Measurements from ENCODE around the gene CERCAM.
"Not testable (repeated sequence)": the region's sequence is repeated elsewhere in the genome, so short reads cannot be mapped to it uniquely, and the experiment has no call there.

The CERCAM gene

GRCh38 chr9:128438343-128439109 is 17.9 kb downstream of the CERCAM start:
- Histone ChIP-seq H3K4me2 (ENCODE audit: low read depth, low read length, poor library complexity, severe bottlenecking) (no peak overlapping the region), H3K9me2 (replicated peaks; ENCODE audit: low read depth, low read length) (no peaks in the 10 kb centered on the region), H2AFZ (ENCODE audit: low read length) (peak overlapping the region; percentile 61; the same call in 1 of the 2 replicates), H3K9me3 (ENCODE audit: insufficient read depth, low read depth, low read length) (no peaks in the 10 kb centered on the region), H3K9ac (ENCODE audit: low read depth, low read length, poor library complexity, severe bottlenecking) (no peak overlapping the region), H3F3A (ENCODE audit: low read depth) (no peaks in the 10 kb centered on the region), H3K79me2 (ENCODE audit: insufficient read depth, low read length) (no peaks in the 10 kb centered on the region), H3K4me3 (ENCODE audit: low read length, poor library complexity, severe bottlenecking) (no peak overlapping the region), H4K20me1 (ENCODE audit: insufficient read depth, low read length, poor library complexity, severe bottlenecking) (no peaks in the 10 kb centered on the region), H3K36me3 (ENCODE audit: insufficient read depth, low read length) (no peaks in the 10 kb centered on the region), H3K27me3 (ENCODE audit: insufficient read depth, low read length, poor library complexity, severe bottlenecking) (no peaks in the 10 kb centered on the region), H3K4me1 (ENCODE audit: insufficient read depth, low read length, poor library complexity, severe bottlenecking) (no peaks in the 10 kb centered on the region)
- TF ChIP-seq, protein P1, sequence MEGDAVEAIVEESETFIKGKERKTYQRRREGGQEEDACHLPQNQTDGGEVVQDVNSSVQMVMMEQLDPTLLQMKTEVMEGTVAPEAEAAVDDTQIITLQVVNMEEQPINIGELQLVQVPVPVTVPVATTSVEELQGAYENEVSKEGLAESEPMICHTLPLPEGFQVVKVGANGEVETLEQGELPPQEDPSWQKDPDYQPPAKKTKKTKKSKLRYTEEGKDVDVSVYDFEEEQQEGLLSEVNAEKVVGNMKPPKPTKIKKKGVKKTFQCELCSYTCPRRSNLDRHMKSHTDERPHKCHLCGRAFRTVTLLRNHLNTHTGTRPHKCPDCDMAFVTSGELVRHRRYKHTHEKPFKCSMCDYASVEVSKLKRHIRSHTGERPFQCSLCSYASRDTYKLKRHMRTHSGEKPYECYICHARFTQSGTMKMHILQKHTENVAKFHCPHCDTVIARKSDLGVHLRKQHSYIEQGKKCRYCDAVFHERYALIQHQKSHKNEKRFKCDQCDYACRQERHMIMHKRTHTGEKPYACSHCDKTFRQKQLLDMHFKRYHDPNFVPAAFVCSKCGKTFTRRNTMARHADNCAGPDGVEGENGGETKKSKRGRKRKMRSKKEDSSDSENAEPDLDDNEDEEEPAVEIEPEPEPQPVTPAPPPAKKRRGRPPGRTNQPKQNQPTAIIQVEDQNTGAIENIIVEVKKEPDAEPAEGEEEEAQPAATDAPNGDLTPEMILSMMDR (conservative IDR thresholded peaks at IDR 0.05; ENCODE audit: low read length), result peak; percentile 92
- no peak for TF ChIP-seq EZH2phosphoT487 (IDR thresholded peaks at IDR 0.05; ENCODE audit: borderline replicate concordance)

- no peak overlapping the region for H3K4me3 ChIP-seq (ENCODE audit: low read length, poor library complexity, severe bottlenecking)
- no peaks in the 10 kb centered on the region for H3K27me3 ChIP-seq (ENCODE audit: insufficient read depth, low read length, poor library complexity, severe bottlenecking)
- H3K9me2 ChIP-seq (replicated peaks; ENCODE audit: low read depth, low read length), result no peaks in the 10 kb centered on the region
- no peak overlapping the region for H3K4me2 ChIP-seq (ENCODE audit: low read depth, low read length, poor library complexity, severe bottlenecking)
- H4K20me1 ChIP-seq (ENCODE audit: insufficient read depth, low read length, poor library complexity, severe bottlenecking), result no peaks in the 10 kb centered on the region
- TF ChIP-seq EZH2phosphoT487 (IDR thresholded peaks at IDR 0.05; ENCODE audit: borderline replicate concordance), result no peak
- TF ChIP-seq, protein P1 (conservative IDR thresholded peaks at IDR 0.05; ENCODE audit: low read length), result no peak
- no peak overlapping the region for H2AFZ ChIP-seq (ENCODE audit: low read length)
- no peaks in the 10 kb centered on the region for H3K36me3 ChIP-seq (ENCODE audit: insufficient read depth, low read length)
- H3K9ac ChIP-seq (ENCODE audit: low read depth, low read length, poor library complexity, severe bottlenecking), result no peak overlapping the region
- H3K79me2 ChIP-seq (ENCODE audit: insufficient read depth, low read length), result no peaks in the 10 kb centered on the region
- H3K9me3 ChIP-seq (ENCODE audit: insufficient read depth, low read depth, low read length), result no peaks in the 10 kb centered on the region
- H3F3A ChIP-seq (ENCODE audit: low read depth), result no peaks in the 10 kb centered on the region
- no peaks in the 10 kb centered on the region for H3K4me1 ChIP-seq (ENCODE audit: insufficient read depth, low read length, poor library complexity, severe bottlenecking)
Measured at GRCh38 chr9:128439273-128439672, 18.6 kb downstream of the CERCAM start.

- no peak for TF ChIP-seq EZH2phosphoT487 (IDR thresholded peaks at IDR 0.05; ENCODE audit: borderline replicate concordance)
- TF ChIP-seq, protein P1 (conservative IDR thresholded peaks at IDR 0.05; ENCODE audit: low read length), result no peak
- no peaks in the 10 kb centered on the region for H3K4me1 ChIP-seq (ENCODE audit: insufficient read depth, low read length, poor library complexity, severe bottlenecking)
- no peaks in the 10 kb centered on the region for H3F3A ChIP-seq (ENCODE audit: low read depth)
- H3K4me2 ChIP-seq (ENCODE audit: low read depth, low read length, poor library complexity, severe bottlenecking), result no peak overlapping the region
- no peaks in the 10 kb centered on the region for H4K20me1 ChIP-seq (ENCODE audit: insufficient read depth, low read length, poor library complexity, severe bottlenecking)
- H3K27me3 ChIP-seq (ENCODE audit: insufficient read depth, low read length, poor library complexity, severe bottlenecking), result no peaks in the 10 kb centered on the region
- no peaks in the 10 kb centered on the region for H3K79me2 ChIP-seq (ENCODE audit: insufficient read depth, low read length)
- H3K36me3 ChIP-seq (ENCODE audit: insufficient read depth, low read length), result no peaks in the 10 kb centered on the region
- no peaks in the 10 kb centered on the region for H3K9me2 ChIP-seq (replicated peaks; ENCODE audit: low read depth, low read length)
- H3K9ac ChIP-seq (ENCODE audit: low read depth, low read length, poor library complexity, severe bottlenecking), result no peak overlapping the region
- H2AFZ ChIP-seq (ENCODE audit: low read length), result no peak overlapping the region
- H3K9me3 ChIP-seq (ENCODE audit: insufficient read depth, low read depth, low read length), result no peaks in the 10 kb centered on the region
- H3K4me3 ChIP-seq (ENCODE audit: low read length, poor library complexity, severe bottlenecking), result no peak overlapping the region
Measured at GRCh38 chr9:128442150-128442549, 21.5 kb downstream of the CERCAM start.

- not testable (repeated sequence) for H3K9me3 ChIP-seq (ENCODE audit: insufficient read depth, low read depth, low read length); H3K27me3 ChIP-seq (ENCODE audit: insufficient read depth, low read length, poor library complexity, severe bottlenecking); H3K36me3 ChIP-seq (ENCODE audit: insufficient read depth, low read length); H3K4me1 ChIP-seq (ENCODE audit: insufficient read depth, low read length, poor library complexity, severe bottlenecking); H3K9me2 ChIP-seq (replicated peaks; ENCODE audit: low read depth, low read length); H2AFZ ChIP-seq (ENCODE audit: low read length); H3F3A ChIP-seq (ENCODE audit: low read depth); H3K79me2 ChIP-seq (ENCODE audit: insufficient read depth, low read length); H3K9ac ChIP-seq (ENCODE audit: low read depth, low read length, poor library complexity, severe bottlenecking); H3K4me2 ChIP-seq (ENCODE audit: low read depth, low read length, poor library complexity, severe bottlenecking); H4K20me1 ChIP-seq (ENCODE audit: insufficient read depth, low read length, poor library complexity, severe bottlenecking); H3K4me3 ChIP-seq (ENCODE audit: low read length, poor library complexity, severe bottlenecking)
Measured at GRCh38 chr9:128446505-128446904, 25.8 kb downstream of the CERCAM start.
